Subcutaneous abdominal adipose tissue (tissue), 5 donors: ENCODE results near the gene MAST2.
A peak's percentile ranks its signal among the peaks of the same experiment; 100 is the strongest.
"Not testable (repeated sequence)": the region's sequence is repeated elsewhere in the genome, so short reads cannot be mapped to it uniquely, and the experiment has no call there.

Experiments used
- H3K27ac ChIP-seq: one replicate; pipeline ENCODE4 v1.7.0; 2013; ENCODE audit warnings: low read depth, mild to moderate bottlenecking, inconsistent platforms, low read length, moderate library complexity
- H3K27me3 ChIP-seq, 5 donors: one replicate each; pipeline ENCODE4 v1.7.0; 2013; ENCODE audit warnings: low read length in 5 of 5, inconsistent platforms in 1 of 5; ENCODE audit not compliant: control insufficient read depth in 5 of 5, insufficient read depth in 4 of 5
- H3K36me3 ChIP-seq, 5 donors: one replicate each; pipeline ENCODE4 v1.7.0; 2013; ENCODE audit warnings: low read length in 5 of 5; ENCODE audit not compliant: control insufficient read depth in 5 of 5, insufficient read depth in 5 of 5
- H3K4me1 ChIP-seq, 5 donors: one replicate each; pipeline ENCODE4 v1.7.0; 2013; ENCODE audit warnings: low read length in 5 of 5, mild to moderate bottlenecking in 3 of 5, moderate library complexity in 1 of 5; ENCODE audit not compliant: control insufficient read depth in 5 of 5, insufficient read depth in 5 of 5
- H3K4me3 ChIP-seq, 5 donors: one replicate each; pipeline ENCODE4 v1.7.0; 2013; ENCODE audit warnings: low read length in 5 of 5, low read depth in 1 of 5
- H3K9ac ChIP-seq, 5 donors: one replicate each; pipeline ENCODE4 v1.7.0; 2013; ENCODE audit warnings: low read length in 5 of 5, mild to moderate bottlenecking in 4 of 5, moderate library complexity in 3 of 5
- H3K9me3 ChIP-seq, 5 donors: one replicate each; pipeline ENCODE4 v1.7.0; 2013; ENCODE audit warnings: low read length in 5 of 5; ENCODE audit not compliant: control insufficient read depth in 5 of 5
- donor health status: healthy.
- donor health status: healthy.
- donor health status: healthy.
- donor health status: healthy.
- donor health status: healthy.

Gene MAST2

GRCh38 chr1:46041974-46042373 lies 238.6 kb downstream of the MAST2 start:
- peaks cover 0 to 35% (median 11%) of the 10 kb centered on the region in 5 donors for H3K36me3 ChIP-seq
- H3K27ac ChIP-seq, result no peak overlapping the region
- peaks cover 0 to 35% (median 0%) of the 10 kb centered on the region in 5 donors for H3K4me1 ChIP-seq

GRCh38 chr1:46043458-46044017 lies 240.1 kb downstream of the MAST2 start:
- Histone ChIP-seq H3K9me3 (no peaks in the 10 kb centered on the region), H3K36me3 (peaks cover 0 to 35% (median 11%) of the 10 kb centered on the region in 5 donors), H3K9ac (no peak overlapping the region), H3K4me1 (peaks cover 0 to 23% (median 0%) of the 10 kb centered on the region in 5 donors), H3K4me3 (no peak overlapping the region), H3K27ac (no peak overlapping the region), H3K27me3 (peaks cover 0 to 5% (median 0%) of the 10 kb centered on the region in 5 donors)

More at GRCh38 chr1:46041974-46042373, 238.6 kb downstream of the MAST2 start:
- Histone ChIP-seq H3K27me3 (peaks cover 0 to 3% (median 0%) of the 10 kb centered on the region in 5 donors), H3K4me3 (no peak overlapping the region), H3K9me3 (no peaks in the 10 kb centered on the region), H3K9ac (peak overlapping the region in 1 of 5 donors; percentile 3)

- Histone ChIP-seq H3K9ac (no peak overlapping the region), H3K9me3 (no peaks in the 10 kb centered on the region), H3K36me3 (peaks cover 0 to 35% (median 11%) of the 10 kb centered on the region in 5 donors), H3K27me3 (peaks cover 0 to 5% (median 0%) of the 10 kb centered on the region in 5 donors), H3K27ac (no peak overlapping the region), H3K4me3 (no peak overlapping the region), H3K4me1 (peaks cover 0 to 23% (median 0%) of the 10 kb centered on the region in 5 donors)
These were observed 240.7 kb downstream of the MAST2 start for GRCh38 chr1:46044116-46044515.

- Histone ChIP-seq H3K36me3 (peaks cover 0 to 18% (median 13%) of the 10 kb centered on the region in 5 donors), H3K4me3 (no peak overlapping the region), H3K4me1 (no peaks in the 10 kb centered on the region), H3K9me3 (no peaks in the 10 kb centered on the region), H3K27me3 (no peaks in the 10 kb centered on the region), H3K27ac (no peak overlapping the region), H3K9ac (no peak overlapping the region)
These were observed 250.3 kb downstream of the MAST2 start for GRCh38 chr1:46053734-46054133.

- Histone ChIP-seq H3K27ac (no peak overlapping the region), H3K36me3 (peaks cover 0 to 32% (median 23%) of the 10 kb centered on the region in 5 donors), H3K9me3 (no peaks in the 10 kb centered on the region), H3K4me1 (no peaks in the 10 kb centered on the region), H3K27me3 (no peaks in the 10 kb centered on the region), H3K4me3 (no peak overlapping the region), H3K9ac (no peak overlapping the region)
These were observed 252.9 kb downstream of the MAST2 start for GRCh38 chr1:46056325-46056724.

GRCh38 chr1:46057215-46057614 lies 253.8 kb downstream of the MAST2 start:
- not testable (repeated sequence) for H3K9me3 ChIP-seq, H3K4me1 ChIP-seq, H3K27ac ChIP-seq, H3K9ac ChIP-seq, H3K4me3 ChIP-seq, H3K27me3 ChIP-seq
- H3K36me3 ChIP-seq, result peaks cover 0 to 37% (median 28%) of the 10 kb centered on the region in 5 donors

- Histone ChIP-seq H3K27me3 (no peaks in the 10 kb centered on the region), H3K4me1 (peaks cover 0 to under 1% (median 0%) of the 10 kb centered on the region in 5 donors), H3K9me3 (no peaks in the 10 kb centered on the region), H3K36me3 (peaks cover 0 to 37% (median 28%) of the 10 kb centered on the region in 5 donors), H3K27ac (no peak overlapping the region), H3K4me3 (no peak overlapping the region), H3K9ac (no peak overlapping the region)
These were observed 254.4 kb downstream of the MAST2 start for GRCh38 chr1:46057781-46058180.

GRCh38 chr1:46058936-46059335 lies 255.5 kb downstream of the MAST2 start:
- Histone ChIP-seq H3K27me3 (no peaks in the 10 kb centered on the region), H3K4me1 (peaks cover 0 to 6% (median 0%) of the 10 kb centered on the region in 5 donors), H3K36me3 (peaks cover 0 to 30% (median 20%) of the 10 kb centered on the region in 5 donors), H3K27ac (no peak overlapping the region), H3K4me3 (no peak overlapping the region), H3K9me3 (no peaks in the 10 kb centered on the region), H3K9ac (no peak overlapping the region)

- Histone ChIP-seq H3K27me3 (no peaks in the 10 kb centered on the region), H3K4me3 (no peak overlapping the region), H3K9me3 (no peaks in the 10 kb centered on the region), H3K27ac (no peak overlapping the region), H3K9ac (no peak overlapping the region), H3K36me3 (peaks cover 0 to 29% (median 16%) of the 10 kb centered on the region in 5 donors), H3K4me1 (peaks cover 0 to 14% (median 4%) of the 10 kb centered on the region in 5 donors)
These were observed 257.7 kb downstream of the MAST2 start for GRCh38 chr1:46061146-46061545.

- H3K4me3 ChIP-seq, result peak overlapping the region in 1 of 5 donors; percentile 18
- H3K4me1 ChIP-seq, result peaks cover 0 to 14% (median 4%) of the 10 kb centered on the region in 5 donors
- H3K36me3 ChIP-seq, result peaks cover 0 to 22% (median 14%) of the 10 kb centered on the region in 5 donors
- no peaks in the 10 kb centered on the region for H3K27me3 ChIP-seq
- no peak overlapping the region for H3K27ac ChIP-seq
- peak overlapping the region in 1 of 5 donors; percentile 12 for H3K9ac ChIP-seq
- H3K9me3 ChIP-seq, result no peaks in the 10 kb centered on the region
These were observed 259.4 kb downstream of the MAST2 start for GRCh38 chr1:46062651-46063319.
